Kidney capillary endothelial cell (primary cell): Measurements from ENCODE around the gene TRMU.
"Not testable (repeated sequence)": the region's sequence is repeated elsewhere in the genome, so short reads cannot be mapped to it uniquely, and the experiment has no call there.

Source experiments
- DNase-seq: peaks from one replicate; pipeline ENCODE4 v3.0.0-alpha.2; 2018; ENCODE audit warnings: low spot score

TRMU gene

GRCh38 chr22:46303347-46303965, 32.1 kb upstream of the TRMU start:
- no peak for DNase-seq

- no peak for DNase-seq
Observed at GRCh38 chr22:46308283-46308988, 27.1 kb upstream of the TRMU start.

- no peak for DNase-seq
Observed at GRCh38 chr22:46309526-46310085, 25.9 kb upstream of the TRMU start.

- DNase-seq, result no peak
Observed at GRCh38 chr22:46312056-46312455, 23.5 kb upstream of the TRMU start.

GRCh38 chr22:46312848-46313247, 22.7 kb upstream of the TRMU start:
- not testable (repeated sequence) for DNase-seq

GRCh38 chr22:46315976-46316375, 19.5 kb upstream of the TRMU start:
- DNase-seq, result no peak

GRCh38 chr22:46317646-46318045, 17.9 kb upstream of the TRMU start:
- no peak for DNase-seq

- no peak for DNase-seq
Observed at GRCh38 chr22:46318576-46318975, 16.9 kb upstream of the TRMU start.

- DNase-seq, result no peak
Observed at GRCh38 chr22:46319319-46319718, 16.2 kb upstream of the TRMU start.

GRCh38 chr22:46320166-46320710, 15.3 kb upstream of the TRMU start:
- DNase-seq, result no peak

GRCh38 chr22:46320716-46321386, 14.7 kb upstream of the TRMU start:
- no peak for DNase-seq

- DNase-seq, result no peak
Observed at GRCh38 chr22:46322711-46323110, 12.8 kb upstream of the TRMU start.

- no peak for DNase-seq
Observed at GRCh38 chr22:46323162-46323561, 12.4 kb upstream of the TRMU start.

GRCh38 chr22:46326066-46326680, 9.3 kb upstream of the TRMU start:
- DNase-seq, result no peak

- no peak for DNase-seq
Observed at GRCh38 chr22:46327691-46328465, 7.6 kb upstream of the TRMU start.

- DNase-seq, result no peak
Observed at GRCh38 chr22:46328797-46329196, 6.7 kb upstream of the TRMU start.

GRCh38 chr22:46329616-46330015, 5.9 kb upstream of the TRMU start:
- DNase-seq, result no peak

GRCh38 chr22:46330426-46330825, 5.1 kb upstream of the TRMU start:
- DNase-seq, result no peak

GRCh38 chr22:46331496-46331895, 4.0 kb upstream of the TRMU start:
- DNase-seq, result no peak

GRCh38 chr22:46336119-46337078, 885 bp downstream of the TRMU start:
- DNase-seq, result no peak
